HepG2 (cell line): Measurements from ENCODE around the gene CFAP46. TPM values are rescaled to one million over a fixed set of nuclear protein-coding genes. Genes with fewer than 3 reads are reported as not detected.

Experiments
- ATAC-seq: fragments of 200-7000 bp; cut with Tn5 transposase; 3 replicates; pipeline ENCODE4 v1.9.1; 2020; ENCODE audit warnings: mild to moderate bottlenecking, moderate library complexity
- BruUV-seq: library from RNA; stranded (reverse); fragments of 400-500 nt; replicated peaks from 2 replicates; lab custom pipeline; 2021; lab: Mats Ljungman, UMichigan
- CTCF ChIA-PET: fragments of 300-600 bp; formaldehyde crosslinking; extraction: SDS; loops from one replicate; lab custom pipeline; 2021; ENCODE audit warnings: low total read pairs, inconsistent platforms, low intra/inter-chr PET ratio; lab: Yijun Ruan, JAX
- POLR2A ChIA-PET: fragments of 350-600 bp; sonication (Branson Sonifier 250); formaldehyde crosslinking; loops from one replicate; lab custom pipeline; 2020; ENCODE audit warnings: antibody characterized with exemption, inconsistent platforms; lab: Yijun Ruan, JAX
- DNase-seq: peaks from one replicate; pipeline ENCODE4 v3.0.0-alpha.2; 2015; ENCODE audit warnings: low spot score
- FAIRE-seq: peaks from 3 replicates; lab custom pipeline; 2011; peaks lifted over from hg19 to GRCh38; lab: Jason Lieb, UNC
- H2AFZ ChIP-seq: one replicate; pipeline ENCODE4 v1.6.1; 2011; ENCODE audit warnings: low read length, inconsistent platforms
- H3K27ac ChIP-seq: fragments of 300-600 bp; 3 replicates; pipeline ENCODE4 v1.8.0; 2011; ENCODE audit warnings: mixed run types, mild to moderate bottlenecking, mixed read lengths, low read length, inconsistent platforms; ENCODE audit not compliant: insufficient read depth; ENCODE audit errors: extremely low read length
- H3K27me3 ChIP-seq, 2 experiments: fragments of 200-600 bp in 1 of 2; 2 replicates in 1 of 2; 3 replicates in 1 of 2; pipeline versions ENCODE4 v1.6.0 to v1.8.0; 2011; ENCODE audit warnings: low read length in 2 of 2, mild to moderate bottlenecking in 2 of 2, moderate library complexity in 2 of 2, inconsistent platforms in 1 of 2; ENCODE audit not compliant: insufficient read depth in 2 of 2, control insufficient read depth in 1 of 2
- H3K36me3 ChIP-seq, 2 experiments: fragments of 200-600 bp in 1 of 2; replicated peaks in 1 of 2; 2 replicates in 1 of 2; 3 replicates in 1 of 2; pipeline versions ENCODE4 v1.5.1 to v1.8.0; 2011; ENCODE audit warnings: low read length in 2 of 2, inconsistent platforms in 1 of 2; ENCODE audit not compliant: insufficient read depth in 2 of 2, control insufficient read depth in 1 of 2
- H3K4me1 ChIP-seq: 2 replicates; pipeline ENCODE4 v1.5.1; 2012; ENCODE audit warnings: low read length, inconsistent platforms; ENCODE audit not compliant: insufficient read depth
- H3K4me2 ChIP-seq: 2 replicates; pipeline ENCODE4 v1.6.0; 2011; ENCODE audit warnings: low read depth, low read length, inconsistent platforms
- H3K4me3 ChIP-seq, 3 experiments: fragments of 200-600 bp in 1 of 3; sonication (generic), shearing (Covaris generic) in 1 of 3; replicated peaks in 1 of 3; 2 replicates each; pipeline ENCODE4 v1.5.1; 2011 to 2016; ENCODE audit warnings: low read length in 3 of 3, inconsistent platforms in 2 of 3, low read depth in 2 of 3, mild to moderate bottlenecking in 2 of 3, control low read depth in 1 of 3, mixed read lengths in 1 of 3; ENCODE audit not compliant: insufficient read depth in 1 of 3
- H3K79me2 ChIP-seq: one replicate; pipeline ENCODE4 v1.6.1; 2011; ENCODE audit warnings: low read length, inconsistent platforms; ENCODE audit not compliant: insufficient read depth
- H3K9ac ChIP-seq: 2 replicates; pipeline ENCODE4 v1.6.0; 2011; ENCODE audit warnings: mild to moderate bottlenecking, low read depth, low read length, inconsistent platforms; ENCODE audit not compliant: insufficient read depth
- H3K9me3 ChIP-seq: 2 replicates; pipeline ENCODE4 v1.5.1; 2012; ENCODE audit warnings: mild to moderate bottlenecking, low read length
- H4K20me1 ChIP-seq: 2 replicates; pipeline ENCODE4 v1.6.0; 2011; ENCODE audit warnings: inconsistent platforms, mild to moderate bottlenecking, low read length, moderate library complexity; ENCODE audit not compliant: insufficient read depth
- CTCF ChIP-seq: sonication (generic); formaldehyde crosslinking; IDR thresholded peaks from 2 replicates; pipeline ENCODE4 v1.5.0; 2020; ENCODE audit warnings: mild to moderate bottlenecking, missing genetic modification reagents, moderate library complexity
- MNT ChIP-seq: fragments of 450-650 bp; IDR thresholded peaks from 2 replicates; pipeline ENCODE4 v1.6.1; 2016
- STAG1 ChIP-seq: sonication (generic); formaldehyde crosslinking; IDR thresholded peaks from 2 replicates; pipeline ENCODE4 v1.4.0; 2020; ENCODE audit warnings: missing genetic modification reagents
- ZBTB1 ChIP-seq: sonication (generic); formaldehyde crosslinking; IDR thresholded peaks from 2 replicates; pipeline ENCODE4 v1.4.0; 2020; ENCODE audit warnings: missing genetic modification reagents, borderline replicate concordance
- ZNF761 ChIP-seq: sonication (generic); formaldehyde crosslinking; conservative IDR thresholded peaks from 2 replicates; pipeline ENCODE4 v1.4.0; 2020; ENCODE audit warnings: mild to moderate bottlenecking, missing genetic modification reagents
- WGBS: methylation state at CpG from one replicate; pipeline ENCODE4 v1.1.6; 2017; ENCODE audit warnings: low lambda C conversion rate; 5-methylcytosine and 5-hydroxymethylcytosine counted together
- in situ Hi-C: cut with HindIII; loops from 2 replicates; pipeline ENCODE4 v1.10.0; 2017; ENCODE audit warnings: low pct_unique_long_range_greater_than_20kb; ENCODE audit not compliant: extremely low pct_ligation_motif_present
- intact Hi-C: fragments of 100-400 bp; cut with micrococcal nuclease; formaldehyde crosslinking; loops from one replicate; pipeline ENCODE4 v1.10.0; 2022; ENCODE audit not compliant: unreplicated experiment
- polyA plus RNA-seq, 8 experiments: library from polyadenylated mRNA; depleted of rRNA in 3 of 8; stranded (reverse) in 7 of 8; unstranded in 1 of 8; fragments of >200 nt; fragmentation: Illumina TruSeq in 4 of 8; extraction: Trizol in 4 of 8; gene quantifications; 2 replicates each; pipeline versions ENCODE4 v1.2.1 to v1.2.3, GENCODE V29; 2011 to 2016; ENCODE audit warnings: low read depth in 4 of 8, missing spikeins in 1 of 8, mixed read lengths in 1 of 8; ENCODE audit not compliant: insufficient read depth in 1 of 8
- total RNA-seq, 5 experiments: library from RNA; depleted of rRNA; stranded (reverse); fragments of >200 nt; fragmentation: Illumina TruSeq; extraction: Trizol; gene quantifications; 2 replicates each; pipeline ENCODE4 v1.2.3, GENCODE V29; 2016; ENCODE audit warnings: low read depth in 1 of 5
- TF ChIP-seq, protein P1 (sequence below): sonication (generic); formaldehyde crosslinking; IDR thresholded peaks from 2 replicates; pipeline ENCODE4 v1.5.0; 2020; ENCODE audit warnings: mild to moderate bottlenecking, missing genetic modification reagents

The CFAP46 gene
- total and polyA plus RNA-seq, 2 of the 13 experiments (the other 11 are each of a cell fraction or from before 2014, with no cell fraction given): 0.24 to 0.84 TPM

DNA sequence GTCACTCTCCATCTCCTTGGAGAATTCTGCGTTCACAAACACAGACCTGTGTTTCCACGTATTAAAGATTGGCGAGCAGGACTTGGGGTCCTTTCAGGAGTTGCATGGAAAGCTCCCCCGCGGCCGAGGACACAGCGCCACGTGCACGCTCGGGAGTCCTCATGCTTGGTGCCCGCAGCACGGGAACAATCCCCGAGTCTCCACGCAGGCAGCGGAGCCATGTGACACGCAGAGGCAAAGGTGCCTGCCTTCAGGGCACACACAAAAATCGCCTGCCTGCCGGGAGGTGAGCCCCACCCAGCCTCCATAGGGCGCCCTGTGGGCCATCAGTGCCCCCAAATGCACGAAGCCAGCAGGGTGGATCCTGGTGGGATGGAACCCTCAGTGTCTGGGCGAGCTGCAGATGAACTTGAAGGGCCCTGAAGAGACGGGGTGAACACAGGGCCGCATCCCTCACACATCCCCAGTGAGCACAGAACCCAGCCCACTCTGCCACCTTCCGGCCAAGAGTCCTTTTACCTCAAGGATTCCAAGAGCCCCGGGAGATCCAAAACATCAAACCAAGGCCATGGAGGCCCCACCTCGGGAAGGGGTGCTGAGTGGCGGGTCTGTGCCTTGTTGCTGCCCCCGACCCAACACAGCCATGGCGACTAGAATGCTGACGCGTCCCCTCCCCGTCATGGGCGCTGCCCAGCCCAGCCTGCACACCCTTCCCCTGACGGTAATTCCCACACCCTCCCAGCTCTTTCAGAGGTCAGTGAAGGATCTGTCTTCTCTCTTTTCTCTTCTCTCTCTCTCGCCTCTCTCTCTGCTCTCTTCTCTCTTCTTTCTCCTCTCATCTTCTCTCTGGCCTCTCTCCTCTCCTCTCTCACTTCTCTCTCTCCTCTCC is 55.9 kb downstream of the CFAP46 start:
- POLR2A ChIA-PET: no interaction called here

More for the DNA sequence above, 55.9 kb downstream of the CFAP46 start:
- 0 out of 2 replicates have a peak, but pooled peaks have one; percentile 13 for TF ChIP-seq STAG1 (CRISPR knock-in tag)
- peak; percentile 55 for TF ChIP-seq CTCF (CRISPR knock-in tag)
- TF ChIP-seq ZNF761 (CRISPR knock-in tag): no peak
- TF ChIP-seq MNT: peak; percentile 66
- no peak for TF ChIP-seq ZBTB1 (CRISPR knock-in tag)
- TF ChIP-seq, protein P1, sequence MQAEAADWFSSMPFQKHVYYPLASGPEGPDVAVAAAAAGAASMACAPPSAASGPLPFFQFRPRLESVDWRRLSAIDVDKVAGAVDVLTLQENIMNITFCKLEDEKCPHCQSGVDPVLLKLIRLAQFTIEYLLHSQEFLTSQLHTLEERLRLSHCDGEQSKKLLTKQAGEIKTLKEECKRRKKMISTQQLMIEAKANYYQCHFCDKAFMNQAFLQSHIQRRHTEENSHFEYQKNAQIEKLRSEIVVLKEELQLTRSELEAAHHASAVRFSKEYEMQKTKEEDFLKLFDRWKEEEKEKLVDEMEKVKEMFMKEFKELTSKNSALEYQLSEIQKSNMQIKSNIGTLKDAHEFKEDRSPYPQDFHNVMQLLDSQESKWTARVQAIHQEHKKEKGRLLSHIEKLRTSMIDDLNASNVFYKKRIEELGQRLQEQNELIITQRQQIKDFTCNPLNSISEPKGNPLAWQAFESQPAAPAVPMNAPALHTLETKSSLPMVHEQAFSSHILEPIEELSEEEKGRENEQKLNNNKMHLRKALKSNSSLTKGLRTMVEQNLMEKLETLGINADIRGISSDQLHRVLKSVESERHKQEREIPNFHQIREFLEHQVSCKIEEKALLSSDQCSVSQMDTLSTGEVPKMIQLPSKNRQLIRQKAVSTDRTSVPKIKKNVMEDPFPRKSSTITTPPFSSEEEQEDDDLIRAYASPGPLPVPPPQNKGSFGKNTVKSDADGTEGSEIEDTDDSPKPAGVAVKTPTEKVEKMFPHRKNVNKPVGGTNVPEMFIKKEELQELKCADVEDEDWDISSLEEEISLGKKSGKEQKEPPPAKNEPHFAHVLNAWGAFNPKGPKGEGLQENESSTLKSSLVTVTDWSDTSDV (CRISPR knock-in tag): no peak
- WGBS: 56% methylated on average over 10 of the region's 35 CpGs
- no peaks in the 10 kb centered on the region for H3K4me1 ChIP-seq
- peaks cover 7 to 41% of the 10 kb centered on the region in 2 experiments; a peak in 3 of 5 replicates for H3K27me3 ChIP-seq
- H3K9ac ChIP-seq: no peak overlapping the region
- in situ Hi-C loops (no loop called here), intact Hi-C loops (loop anchor here (1.0 kb wide), 1 partner anchor 49 kb away; no protein-coding TSS in a partner anchor)
- CTCF ChIA-PET: interaction anchor here (1.1 to 1.3 kb wide), 2 partner anchors 50 to 232 kb away, joined by 4 to 6 read pairs; no protein-coding TSS in a partner anchor
- no peaks in the 10 kb centered on the region for H3K79me2 ChIP-seq
- no peak overlapping the region for H3K27ac ChIP-seq
- no peaks in the 10 kb centered on the region for H3K9me3 ChIP-seq
- no peak overlapping the region for H2AFZ ChIP-seq
- H3K36me3 ChIP-seq: no peaks in the 10 kb centered on the region
- H4K20me1 ChIP-seq: no peaks in the 10 kb centered on the region
- no peak overlapping the region for H3K4me3 ChIP-seq
- FAIRE-seq (no peak), DNase-seq (peak; percentile 7), ATAC-seq (peak; percentile 66)
- H3K4me2 ChIP-seq: no peak overlapping the region
- BruUV-seq: no TSS peak
